Natural killer cell (primary cell): ENCODE results near the gene PPP1R16B. TPM values are rescaled to one million over a fixed set of nuclear protein-coding genes. Genes with fewer than 3 reads are reported as not detected.

Experiments used
- ATAC-seq, 3 donors: fragments of 150-1000 bp in 2 of 3; fragments of 200-7000 bp in 1 of 3; cut with Tn5 transposase; 1 replicate in 1 of 3; 2 replicates in 2 of 3; pipeline ENCODE4 v1.10.0; 2021; ENCODE audit warnings: mild to moderate bottlenecking in 2 of 3, moderate library complexity in 2 of 3
- DNase-seq, 2 donors: peaks; one replicate each; pipeline versions ENCODE4 v3.0.0 to v3.0.0-alpha.2; 2013 to 2021; ENCODE audit warnings: mixed read lengths in 1 of 2
- H3K27ac ChIP-seq: one replicate; pipeline ENCODE4 v1.5.1; 2013; ENCODE audit warnings: mild to moderate bottlenecking, low read length
- H3K27me3 ChIP-seq: one replicate; pipeline ENCODE4 v1.6.1; 2013; ENCODE audit warnings: low read length; ENCODE audit not compliant: control insufficient read depth, insufficient read depth
- H3K36me3 ChIP-seq: one replicate; pipeline ENCODE4 v1.6.1; 2013; ENCODE audit warnings: low read length; ENCODE audit not compliant: control insufficient read depth, insufficient read depth
- H3K4me1 ChIP-seq: one replicate; pipeline ENCODE4 v1.6.1; 2013; ENCODE audit warnings: low read length; ENCODE audit not compliant: control insufficient read depth, insufficient read depth
- H3K4me3 ChIP-seq: one replicate; pipeline ENCODE4 v1.5.1; 2013; ENCODE audit warnings: low read length
- H3K9me3 ChIP-seq: one replicate; pipeline ENCODE4 v1.6.1; 2013; ENCODE audit warnings: low read length; ENCODE audit not compliant: control insufficient read depth, insufficient read depth
- H3K27ac Mint-ChIP-seq, 2 donors: one replicate each; pipeline ENCODE4 v1.8.0; 2022; ENCODE audit warnings: mild to moderate bottlenecking in 2 of 2, mixed read lengths in 2 of 2, moderate library complexity in 1 of 2
- H3K27me3 Mint-ChIP-seq, 2 donors: one replicate each; pipeline ENCODE4 v1.8.0; 2022; ENCODE audit warnings: low read depth in 2 of 2, mixed read lengths in 2 of 2
- H3K36me3 Mint-ChIP-seq: one replicate; pipeline ENCODE4 v1.8.0; 2022; ENCODE audit warnings: mixed read lengths
- H3K4me1 Mint-ChIP-seq, 2 donors: one replicate each; pipeline ENCODE4 v1.8.0; 2022; ENCODE audit warnings: mixed read lengths in 2 of 2
- H3K4me3 Mint-ChIP-seq: one replicate; pipeline ENCODE4 v1.8.0; 2022; ENCODE audit warnings: mild to moderate bottlenecking, moderate library complexity, mixed read lengths
- H3K9me3 Mint-ChIP-seq, 2 donors: one replicate each; pipeline ENCODE4 v1.8.0; 2022; ENCODE audit warnings: mixed read lengths in 2 of 2
- CTCF ChIP-seq: fragments of 200-600 bp; IDR thresholded peaks from one replicate; pipeline ENCODE4 v1.8.0; 2022; ENCODE audit warnings: antibody characterized with exemption
- WGBS: methylation state at CpG from one replicate; pipeline ENCODE4 v1.1.7; 2013; ENCODE audit warnings: missing lambda C conversion rate; ENCODE audit not compliant: insufficient coverage; 5-methylcytosine and 5-hydroxymethylcytosine counted together
- intact Hi-C: fragments of 100-400 bp; cut with micrococcal nuclease; formaldehyde crosslinking; loops from one replicate; pipeline ENCODE4 v1.14.2; 2022
- total RNA-seq, 4 donors: library from RNA; stranded (reverse); fragments of 120-200 nt in 1 of 4; gene quantifications; one replicate each; pipeline versions ENCODE4 v1.2.3 to v1.2.4, GENCODE V29; 2013 to 2022

PPP1R16B gene
- total RNA-seq, 3 donors from 2014 or later (not counting 1 experiment from before 2014, with no cell fraction given): 52.0 to 62.3 (median 53.7) TPM

DNA sequence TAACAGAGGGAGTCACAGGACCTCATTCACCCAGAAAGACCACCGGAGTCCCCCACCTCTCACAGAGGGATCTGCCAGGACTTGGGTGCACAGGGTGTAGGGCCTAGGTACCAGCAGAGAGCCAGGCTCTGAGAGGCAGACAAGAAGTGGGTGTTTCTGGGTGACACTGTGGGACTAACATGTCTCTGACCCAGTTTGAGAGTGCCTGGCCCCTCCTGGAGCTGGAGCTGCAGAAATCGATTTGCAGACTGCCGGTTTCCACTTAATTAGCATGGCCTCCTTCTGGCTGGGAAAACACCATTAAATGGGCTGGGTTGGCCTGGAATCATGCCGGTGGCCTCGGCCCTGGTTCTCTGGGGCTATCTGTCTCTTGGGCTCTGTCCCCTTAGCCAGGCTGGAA, 59.2 kb downstream of the PPP1R16B start:
- H3K36me3 Mint-ChIP-seq: no peaks in the 10 kb centered on the region
- 83% methylated on average over 5 of the region's 5 CpGs for WGBS
- no peaks in the 10 kb centered on the region for H3K9me3 Mint-ChIP-seq
- Histone ChIP-seq H3K9me3 (no peaks in the 10 kb centered on the region), H3K36me3 (no peaks in the 10 kb centered on the region), H3K27ac (peak overlapping the region; percentile 44), H3K27me3 (no peaks in the 10 kb centered on the region), H3K4me1 (peaks cover 67% of the 10 kb centered on the region), H3K4me3 (no peak overlapping the region)
- DNase-seq (no peak), ATAC-seq (peak in 1 of 3 donors; percentile 19)
- intact Hi-C loops: no loop called here
- no peaks in the 10 kb centered on the region for H3K27me3 Mint-ChIP-seq
- no peak for TF ChIP-seq CTCF
- H3K4me3 Mint-ChIP-seq: no peak overlapping the region
- H3K4me1 Mint-ChIP-seq: peaks cover 43 to 64% of the 10 kb centered on the region in 2 donors
- H3K27ac Mint-ChIP-seq: peak overlapping the region; percentile 74 to 78

GRCh38 chr20:38866265-38867061, 61.0 kb downstream of the PPP1R16B start:
- Mint-ChIP-seq H3K4me1 (peaks cover 49 to 69% of the 10 kb centered on the region in 2 donors), H3K27me3 (no peaks in the 10 kb centered on the region), H3K4me3 (no peak overlapping the region), H3K9me3 (no peaks in the 10 kb centered on the region), H3K36me3 (no peaks in the 10 kb centered on the region), H3K27ac (peak overlapping the region; percentile 44 to 72)
- WGBS: 68% methylated on average over 10 of the region's 12 CpGs
- Histone ChIP-seq H3K9me3 (no peaks in the 10 kb centered on the region), H3K36me3 (no peaks in the 10 kb centered on the region), H3K27ac (peak overlapping the region; percentile 6), H3K4me3 (no peak overlapping the region), H3K27me3 (no peaks in the 10 kb centered on the region), H3K4me1 (peaks cover 68% of the 10 kb centered on the region)
- no peak for DNase-seq
- peak; percentile 51 to 72 (median 60) for ATAC-seq
- intact Hi-C loops: no loop called here
- no peak for TF ChIP-seq CTCF

DNA sequence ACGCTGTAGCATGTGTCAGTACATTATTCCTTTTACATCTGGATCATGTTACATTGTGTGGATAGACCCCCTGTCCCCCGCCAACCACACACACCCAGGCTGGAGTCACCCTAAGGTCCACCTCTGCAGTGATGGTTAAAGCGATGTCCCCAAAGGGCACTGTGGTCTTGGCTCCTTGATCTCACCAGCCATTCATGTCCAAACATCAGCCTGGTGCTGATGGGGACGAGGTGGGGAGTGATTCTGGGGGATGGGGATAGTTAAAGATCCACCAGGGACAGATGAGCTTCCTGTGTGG, 61.5 kb downstream of the PPP1R16B start:
- no peaks in the 10 kb centered on the region for H3K9me3 ChIP-seq
- no peak for TF ChIP-seq CTCF
- Mint-ChIP-seq H3K4me1 (peaks cover 51 to 71% of the 10 kb centered on the region in 2 donors), H3K9me3 (no peaks in the 10 kb centered on the region), H3K4me3 (no peak overlapping the region), H3K27me3 (no peaks in the 10 kb centered on the region), H3K27ac (peak overlapping the region; percentile 44 to 72), H3K36me3 (no peaks in the 10 kb centered on the region)
- no peak overlapping the region for H3K4me3 ChIP-seq
- ATAC-seq (no peak), DNase-seq (no peak)
- H3K36me3 ChIP-seq: no peaks in the 10 kb centered on the region
- no peak overlapping the region for H3K27ac ChIP-seq
- H3K27me3 ChIP-seq: no peaks in the 10 kb centered on the region
- peaks cover 68% of the 10 kb centered on the region for H3K4me1 ChIP-seq
- whole genome bisulfite sequencing: 98% methylated on average over 4 of the region's 4 CpGs
- intact Hi-C loops: no loop called here
